HCT116 (cell line): ENCODE measurements around the gene CWC22. TPM values are rescaled to one million over a fixed set of nuclear protein-coding genes. Genes with fewer than 3 reads are reported as not detected.

ENCODE experiments used
- ATAC-seq: fragments of 200-7000 bp; cut with Tn5 transposase; 2 replicates; pipeline ENCODE4 v1.9.1; 2020; ENCODE audit warnings: mild to moderate bottlenecking, moderate library complexity
- BruUV-seq: library from RNA; stranded (reverse); fragments of 400-500 nt; replicated peaks from 2 replicates; lab custom pipeline; 2021; lab: Mats Ljungman, UMichigan
- CTCF ChIA-PET: fragments of 300-600 bp; sonication (Branson Sonifier 250); formaldehyde crosslinking; loops from one replicate; lab custom pipeline; 2021; ENCODE audit warnings: antibody characterized with exemption; lab: Charles Lee
- POLR2A ChIA-PET: fragments of 300-600, 350-600 bp; sonication (Branson Sonifier 250); formaldehyde crosslinking; loops from one replicate; lab custom pipeline; 2021; ENCODE audit warnings: antibody characterized with exemption; lab: Charles Lee
- RAD21 ChIA-PET, 2 experiments: fragments of 300-600 bp; sonication (Branson Sonifier 250); formaldehyde crosslinking; loops; one replicate each; lab custom pipeline; 2023; ENCODE audit warnings: low total read pairs in 2 of 2; ENCODE audit not compliant: uncharacterized antibody in 2 of 2, unreplicated experiment in 2 of 2, low non-redundant PET in 1 of 2; lab: Charles Lee
- DNase-seq: peaks from one replicate; pipeline ENCODE4 v3.0.0-alpha.2; 2010; ENCODE audit warnings: low read depth, low spot score
- H2AFZ ChIP-seq: fragments of 200-600 bp; shearing (Covaris generic), sonication (generic); 2 replicates; pipeline ENCODE4 v1.6.1; 2017; ENCODE audit warnings: low read depth, mixed run types, mixed read lengths, antibody characterized with exemption, low read length; ENCODE audit not compliant: poor library complexity, severe bottlenecking
- H3K27ac ChIP-seq: 2 replicates; pipeline ENCODE4 v1.5.1; 2012; ENCODE audit warnings: low read depth, low read length
- H3K27me3 ChIP-seq: fragments of 200-600 bp; sonication (generic); 2 replicates; pipeline ENCODE4 v1.6.1; 2016; ENCODE audit warnings: mixed run types, low read length, mixed read lengths; ENCODE audit not compliant: insufficient read depth
- H3K36me3 ChIP-seq, 2 experiments: fragments of 200-500 bp in 1 of 2; fragments of 200-600 bp in 1 of 2; sonication (Bioruptor generic) in 1 of 2; sonication (generic) in 1 of 2; 2 replicates each; pipeline versions ENCODE4 v1.5.1 to v1.6.1; 2014 to 2016; ENCODE audit warnings: low read length in 2 of 2, inconsistent platforms in 1 of 2, mixed read lengths in 1 of 2, mixed run types in 1 of 2; ENCODE audit not compliant: insufficient read depth in 2 of 2, control insufficient read depth in 1 of 2
- H3K4me1 ChIP-seq, 2 experiments: fragments of 200-600 bp in 1 of 2; sonication (generic) in 1 of 2; 2 replicates each; pipeline versions ENCODE4 v1.5.1 to v1.6.1; 2012 to 2017; ENCODE audit warnings: low read length in 2 of 2, inconsistent platforms in 1 of 2, mild to moderate bottlenecking in 1 of 2, mixed read lengths in 1 of 2, mixed run types in 1 of 2, moderate library complexity in 1 of 2; ENCODE audit not compliant: insufficient read depth in 2 of 2, control insufficient read depth in 1 of 2
- H3K4me2 ChIP-seq: fragments of 200-600 bp; sonication (generic); 2 replicates; pipeline ENCODE4 v1.6.1; 2017; ENCODE audit warnings: mixed run types, low read length, mixed read lengths
- H3K4me3 ChIP-seq, 2 experiments: fragments of 200-600 bp in 1 of 2; sonication (generic) in 1 of 2; replicated peaks in 1 of 2; 2 replicates each; pipeline ENCODE4 v1.5.1; 2011 to 2016; ENCODE audit warnings: low read length in 2 of 2, control low read depth in 1 of 2, low read depth in 1 of 2, mild to moderate bottlenecking in 1 of 2, mixed read lengths in 1 of 2, mixed run types in 1 of 2
- H3K79me2 ChIP-seq: fragments of 200-600 bp; sonication (generic); 2 replicates; pipeline ENCODE4 v1.6.1; 2017; ENCODE audit warnings: mild to moderate bottlenecking, mixed run types, low read length, moderate library complexity, mixed read lengths; ENCODE audit not compliant: insufficient read depth
- H3K9ac ChIP-seq: fragments of 200-600 bp; sonication (generic); 2 replicates; pipeline ENCODE4 v1.6.1; 2016; ENCODE audit warnings: low read length, mixed read lengths
- H3K9me2 ChIP-seq: fragments of 200-600 bp; sonication (generic), shearing (Covaris generic); 2 replicates; pipeline ENCODE4 v1.6.1; 2017; ENCODE audit warnings: mixed run types, mild to moderate bottlenecking, moderate library complexity; ENCODE audit not compliant: insufficient read depth
- H3K9me3 ChIP-seq, 2 experiments: fragments of 200-500 bp in 1 of 2; fragments of 200-600 bp in 1 of 2; sonication (Bioruptor generic) in 1 of 2; sonication (generic) in 1 of 2; 2 replicates each; pipeline ENCODE4 v1.6.1; 2014 to 2017; ENCODE audit warnings: low read length in 2 of 2, mixed read lengths in 2 of 2, inconsistent platforms in 1 of 2, low read depth in 1 of 2, mild to moderate bottlenecking in 1 of 2, mixed run types in 1 of 2, moderate library complexity in 1 of 2; ENCODE audit not compliant: control insufficient read depth in 1 of 2, insufficient read depth in 1 of 2
- H4K20me1 ChIP-seq: fragments of 200-600 bp; sonication (generic), shearing (Covaris generic); 2 replicates; pipeline ENCODE4 v1.6.1; 2017; ENCODE audit warnings: mixed run types, mild to moderate bottlenecking, moderate library complexity; ENCODE audit not compliant: insufficient read depth
- CBX3 ChIP-seq: IDR thresholded peaks from 2 replicates; pipeline ENCODE4 v1.6.1; 2012; ENCODE audit warnings: low read depth
- EGR1 ChIP-seq: IDR thresholded peaks from 2 replicates; pipeline ENCODE4 v1.6.1; 2012; ENCODE audit warnings: low read depth
- EZH2phosphoT487 ChIP-seq: fragments of 200-600 bp; IDR thresholded peaks from 2 replicates; pipeline ENCODE4 v1.6.1; 2018; ENCODE audit warnings: antibody characterized with exemption, borderline replicate concordance
- POLR2A ChIP-seq: IDR thresholded peaks from 2 replicates; pipeline ENCODE4 v1.7.0; 2011; ENCODE audit warnings: borderline replicate concordance; ENCODE audit not compliant: insufficient read depth, insufficient read length; ENCODE audit errors: extremely low read depth
- SIN3A ChIP-seq: IDR thresholded peaks from 2 replicates; pipeline ENCODE4 v1.6.1; 2012; ENCODE audit warnings: low read depth
- SRF ChIP-seq: IDR thresholded peaks from 2 replicates; pipeline ENCODE4 v1.6.1; 2012; ENCODE audit warnings: low read depth
- TCF7L2 ChIP-seq: IDR thresholded peaks from 2 replicates; pipeline ENCODE4 v1.7.0; 2011; ENCODE audit warnings: borderline replicate concordance, inconsistent platforms; ENCODE audit not compliant: insufficient read depth, insufficient read length; ENCODE audit errors: extremely low read depth
- YY1 ChIP-seq: IDR thresholded peaks from 2 replicates; pipeline ENCODE4 v1.6.1; 2011; ENCODE audit warnings: low read length, low read depth, moderate library complexity, mild to moderate bottlenecking; ENCODE audit not compliant: insufficient replicate concordance; ENCODE audit errors: extremely low read depth
- ZNF274 ChIP-seq: fragments of 200-500 bp; sonication (Bioruptor generic); IDR thresholded peaks from 2 replicates; pipeline ENCODE4 v1.6.1; 2014; ENCODE audit warnings: mild to moderate bottlenecking, low read depth, low read length, inconsistent platforms
- intact Hi-C: fragments of 100-400 bp; cut with micrococcal nuclease; formaldehyde crosslinking; loops from 2 replicates; pipeline ENCODE4 v1.10.0; 2022
- total RNA-seq: library from RNA; stranded (reverse); gene quantifications from one replicate; pipeline ENCODE4 v1.2.1, GENCODE V29; 2021; ENCODE audit not compliant: unreplicated experiment
- TF ChIP-seq, protein P1 (sequence below): IDR thresholded peaks from 2 replicates; pipeline ENCODE4 v1.6.1; 2012; ENCODE audit warnings: low read depth

Gene CWC22
- total RNA-seq, 1 experiment from 2014 or later: 24.7 TPM

DNA sequence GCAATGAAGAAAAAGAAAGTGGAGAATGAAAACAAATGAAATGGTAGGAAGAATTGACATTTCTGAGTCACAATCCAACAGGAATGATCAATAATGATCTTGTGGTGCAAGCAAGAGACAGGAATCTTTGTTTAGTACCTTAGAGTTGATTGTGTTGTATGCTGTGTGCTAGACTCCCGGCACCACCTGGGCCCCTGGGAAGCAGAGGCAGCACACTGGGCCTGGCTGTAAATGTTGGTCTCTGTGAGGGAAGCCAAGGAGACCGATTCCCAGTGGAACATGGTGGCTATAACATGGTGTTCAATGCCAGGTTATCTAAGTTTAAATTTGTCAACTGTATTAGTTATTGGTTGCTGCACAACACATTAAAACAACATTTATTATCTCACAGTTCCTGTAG lies 9.8 kb upstream of the CWC22 start:
- no peak for DNase-seq
- no peak for ATAC-seq
- Histone ChIP-seq H3K9me2 (no peaks in the 10 kb centered on the region), H3K27ac (no peak overlapping the region), H3K9me3 (no peaks in the 10 kb centered on the region), H3K4me3 (no peak overlapping the region), H4K20me1 (no peaks in the 10 kb centered on the region), H3K4me1 (no peaks in the 10 kb centered on the region), H3K36me3 (no peaks in the 10 kb centered on the region), H3K9ac (no peak overlapping the region), H2AFZ (no peak overlapping the region)
- ChIA-PET RAD21 (no interaction called here), POLR2A (no interaction called here), CTCF (no interaction called here)
- no TSS peak for BruUV-seq
- intact Hi-C loops: no loop called here
- TF ChIP-seq, protein P1, sequence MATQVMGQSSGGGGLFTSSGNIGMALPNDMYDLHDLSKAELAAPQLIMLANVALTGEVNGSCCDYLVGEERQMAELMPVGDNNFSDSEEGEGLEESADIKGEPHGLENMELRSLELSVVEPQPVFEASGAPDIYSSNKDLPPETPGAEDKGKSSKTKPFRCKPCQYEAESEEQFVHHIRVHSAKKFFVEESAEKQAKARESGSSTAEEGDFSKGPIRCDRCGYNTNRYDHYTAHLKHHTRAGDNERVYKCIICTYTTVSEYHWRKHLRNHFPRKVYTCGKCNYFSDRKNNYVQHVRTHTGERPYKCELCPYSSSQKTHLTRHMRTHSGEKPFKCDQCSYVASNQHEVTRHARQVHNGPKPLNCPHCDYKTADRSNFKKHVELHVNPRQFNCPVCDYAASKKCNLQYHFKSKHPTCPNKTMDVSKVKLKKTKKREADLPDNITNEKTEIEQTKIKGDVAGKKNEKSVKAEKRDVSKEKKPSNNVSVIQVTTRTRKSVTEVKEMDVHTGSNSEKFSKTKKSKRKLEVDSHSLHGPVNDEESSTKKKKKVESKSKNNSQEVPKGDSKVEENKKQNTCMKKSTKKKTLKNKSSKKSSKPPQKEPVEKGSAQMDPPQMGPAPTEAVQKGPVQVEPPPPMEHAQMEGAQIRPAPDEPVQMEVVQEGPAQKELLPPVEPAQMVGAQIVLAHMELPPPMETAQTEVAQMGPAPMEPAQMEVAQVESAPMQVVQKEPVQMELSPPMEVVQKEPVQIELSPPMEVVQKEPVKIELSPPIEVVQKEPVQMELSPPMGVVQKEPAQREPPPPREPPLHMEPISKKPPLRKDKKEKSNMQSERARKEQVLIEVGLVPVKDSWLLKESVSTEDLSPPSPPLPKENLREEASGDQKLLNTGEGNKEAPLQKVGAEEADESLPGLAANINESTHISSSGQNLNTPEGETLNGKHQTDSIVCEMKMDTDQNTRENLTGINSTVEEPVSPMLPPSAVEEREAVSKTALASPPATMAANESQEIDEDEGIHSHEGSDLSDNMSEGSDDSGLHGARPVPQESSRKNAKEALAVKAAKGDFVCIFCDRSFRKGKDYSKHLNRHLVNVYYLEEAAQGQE: no peak
- TF ChIP-seq SIN3A (no peak), POLR2A (no peak), TCF7L2 (no peak), CBX3 (no peak), YY1 (no peak), ZNF274 (no peak), EZH2phosphoT487 (no peak), EGR1 (no peak), SRF (no peak)
- TF ChIP-seq, all 23 proteins: peak for 0
- H3K27me3 ChIP-seq: no peaks in the 10 kb centered on the region
- H3K79me2 ChIP-seq: no peaks in the 10 kb centered on the region
- H3K4me2 ChIP-seq: no peak overlapping the region
